MM.1S (cell line): ENCODE results near the gene LEPROT.

Experiments used
- EZH2 ChIP-seq: fragments of 300-600 bp; sonication (generic); optimal IDR thresholded peaks from 2 replicates; pipeline ENCODE3; 2017; ENCODE audit warnings: low read depth, mild to moderate bottlenecking, antibody characterized with exemption, low read length, mixed read lengths
- TF ChIP-seq, protein P1 (sequence below): fragments of 300-600 bp; sonication (generic); IDR thresholded peaks from 2 replicates; pipeline ENCODE4 v1.5.1; 2016; ENCODE audit warnings: antibody characterized with exemption, low read length, mixed read lengths

DNA sequence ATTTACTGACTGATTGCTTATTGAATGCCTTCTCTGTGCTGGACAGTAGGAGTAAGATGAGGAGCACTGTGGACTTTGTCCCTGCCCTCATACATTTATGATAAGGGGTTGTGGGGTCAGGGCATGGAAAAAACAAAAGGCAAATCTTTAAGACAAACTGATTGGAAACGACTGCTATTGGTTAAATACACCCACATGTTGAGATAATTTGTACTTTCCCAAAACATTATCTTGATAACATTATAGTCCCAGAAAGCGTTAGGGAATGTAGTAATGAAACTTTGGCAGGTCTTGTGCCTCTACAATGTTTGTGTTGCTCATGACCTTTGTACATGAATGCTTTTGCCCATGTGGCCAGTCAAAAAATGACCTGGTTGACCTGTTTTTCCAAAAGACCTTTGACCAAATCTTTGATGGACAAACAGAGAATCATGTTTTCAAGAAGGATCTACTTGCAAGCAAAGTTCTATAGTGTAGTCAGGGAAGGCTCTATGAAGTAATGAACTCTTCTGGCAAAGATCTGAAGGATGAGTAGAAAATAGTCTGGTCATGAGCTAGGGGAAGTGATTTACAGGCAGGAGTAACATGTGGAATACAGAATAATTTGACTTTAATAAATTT is 50.9 kb downstream of the LEPROT start:
- TF ChIP-seq, protein P1, sequence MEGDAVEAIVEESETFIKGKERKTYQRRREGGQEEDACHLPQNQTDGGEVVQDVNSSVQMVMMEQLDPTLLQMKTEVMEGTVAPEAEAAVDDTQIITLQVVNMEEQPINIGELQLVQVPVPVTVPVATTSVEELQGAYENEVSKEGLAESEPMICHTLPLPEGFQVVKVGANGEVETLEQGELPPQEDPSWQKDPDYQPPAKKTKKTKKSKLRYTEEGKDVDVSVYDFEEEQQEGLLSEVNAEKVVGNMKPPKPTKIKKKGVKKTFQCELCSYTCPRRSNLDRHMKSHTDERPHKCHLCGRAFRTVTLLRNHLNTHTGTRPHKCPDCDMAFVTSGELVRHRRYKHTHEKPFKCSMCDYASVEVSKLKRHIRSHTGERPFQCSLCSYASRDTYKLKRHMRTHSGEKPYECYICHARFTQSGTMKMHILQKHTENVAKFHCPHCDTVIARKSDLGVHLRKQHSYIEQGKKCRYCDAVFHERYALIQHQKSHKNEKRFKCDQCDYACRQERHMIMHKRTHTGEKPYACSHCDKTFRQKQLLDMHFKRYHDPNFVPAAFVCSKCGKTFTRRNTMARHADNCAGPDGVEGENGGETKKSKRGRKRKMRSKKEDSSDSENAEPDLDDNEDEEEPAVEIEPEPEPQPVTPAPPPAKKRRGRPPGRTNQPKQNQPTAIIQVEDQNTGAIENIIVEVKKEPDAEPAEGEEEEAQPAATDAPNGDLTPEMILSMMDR: no peak
- no peak for TF ChIP-seq EZH2
